ENCODE measurements around the gene RBM33.
"Not testable (repeated sequence)": the region's sequence is repeated elsewhere in the genome, so short reads cannot be mapped to it uniquely, and the experiment has no call there.

The RBM33 gene

DNA sequence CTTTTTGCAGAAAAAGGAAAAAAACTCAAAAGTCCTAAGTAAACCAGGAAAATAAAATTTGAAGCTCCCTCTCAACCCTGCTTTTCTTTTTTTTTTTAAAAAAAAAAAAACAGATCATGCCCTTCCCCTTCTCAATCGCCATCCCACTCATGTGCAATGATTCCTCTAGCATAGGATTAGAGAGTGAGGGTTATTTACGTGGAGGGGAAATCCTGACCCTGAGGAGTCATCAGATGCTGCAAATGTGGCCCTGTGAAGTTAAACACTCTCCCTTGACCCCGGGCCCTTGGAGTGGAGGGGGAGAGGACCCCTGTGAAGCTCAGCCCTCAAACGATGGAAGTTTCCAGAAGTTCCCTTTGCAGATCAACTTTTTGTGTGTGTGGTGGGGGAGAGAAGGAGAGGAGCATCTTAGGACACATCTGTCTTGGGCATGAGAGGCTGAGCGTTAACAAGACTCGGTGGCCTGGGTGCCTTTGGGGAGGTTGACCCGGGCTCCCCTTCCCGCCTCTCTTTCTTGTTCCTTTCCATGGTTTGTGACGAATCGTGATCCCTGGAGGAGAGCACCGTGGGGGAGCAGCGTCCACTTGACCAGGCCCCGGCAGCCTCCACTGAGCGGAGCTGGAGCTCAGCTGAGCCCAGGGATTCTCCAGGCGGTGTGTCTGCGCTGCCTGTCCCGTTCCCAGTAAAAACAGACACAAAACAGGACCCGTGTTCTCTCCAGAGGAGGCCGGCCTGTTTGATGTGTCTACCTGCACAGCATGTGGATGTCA, 169.3 kb downstream of the RBM33 start:
- no peak for DNase-seq (ENCODE audit: low read depth)
- TF ChIP-seq, protein P1, sequence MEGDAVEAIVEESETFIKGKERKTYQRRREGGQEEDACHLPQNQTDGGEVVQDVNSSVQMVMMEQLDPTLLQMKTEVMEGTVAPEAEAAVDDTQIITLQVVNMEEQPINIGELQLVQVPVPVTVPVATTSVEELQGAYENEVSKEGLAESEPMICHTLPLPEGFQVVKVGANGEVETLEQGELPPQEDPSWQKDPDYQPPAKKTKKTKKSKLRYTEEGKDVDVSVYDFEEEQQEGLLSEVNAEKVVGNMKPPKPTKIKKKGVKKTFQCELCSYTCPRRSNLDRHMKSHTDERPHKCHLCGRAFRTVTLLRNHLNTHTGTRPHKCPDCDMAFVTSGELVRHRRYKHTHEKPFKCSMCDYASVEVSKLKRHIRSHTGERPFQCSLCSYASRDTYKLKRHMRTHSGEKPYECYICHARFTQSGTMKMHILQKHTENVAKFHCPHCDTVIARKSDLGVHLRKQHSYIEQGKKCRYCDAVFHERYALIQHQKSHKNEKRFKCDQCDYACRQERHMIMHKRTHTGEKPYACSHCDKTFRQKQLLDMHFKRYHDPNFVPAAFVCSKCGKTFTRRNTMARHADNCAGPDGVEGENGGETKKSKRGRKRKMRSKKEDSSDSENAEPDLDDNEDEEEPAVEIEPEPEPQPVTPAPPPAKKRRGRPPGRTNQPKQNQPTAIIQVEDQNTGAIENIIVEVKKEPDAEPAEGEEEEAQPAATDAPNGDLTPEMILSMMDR (IDR thresholded peaks at IDR 0.05; ENCODE audit: low read depth, low read length, missing control alignments), result no peak
- in situ Hi-C loops (cut with HindIII; ENCODE audit: low sequenced_read_pairs), result no loop called here
- no peak overlapping the region for H3K4me3 ChIP-seq (ENCODE audit: low read depth, low read length)

GRCh38 chr7:155814316-155815276, 170.1 kb downstream of the RBM33 start:
- no peak overlapping the region for H3K4me3 ChIP-seq (ENCODE audit: low read depth, low read length)
- TF ChIP-seq, protein P1 (IDR thresholded peaks at IDR 0.05; ENCODE audit: low read depth, low read length, missing control alignments), result no peak
- no peak for DNase-seq (ENCODE audit: low read depth)
- in situ Hi-C loops (cut with HindIII; ENCODE audit: low sequenced_read_pairs), result no loop called here

GRCh38 chr7:155815332-155816191, 171.1 kb downstream of the RBM33 start:
- in situ Hi-C loops (cut with HindIII; ENCODE audit: low sequenced_read_pairs), result no loop called here
- TF ChIP-seq, protein P1 (IDR thresholded peaks at IDR 0.05; ENCODE audit: low read depth, low read length, missing control alignments), result peak; percentile 75
- DNase-seq (ENCODE audit: low read depth), result peak; percentile 6
- H3K4me3 ChIP-seq (ENCODE audit: low read depth, low read length), result no peak overlapping the region

DNA sequence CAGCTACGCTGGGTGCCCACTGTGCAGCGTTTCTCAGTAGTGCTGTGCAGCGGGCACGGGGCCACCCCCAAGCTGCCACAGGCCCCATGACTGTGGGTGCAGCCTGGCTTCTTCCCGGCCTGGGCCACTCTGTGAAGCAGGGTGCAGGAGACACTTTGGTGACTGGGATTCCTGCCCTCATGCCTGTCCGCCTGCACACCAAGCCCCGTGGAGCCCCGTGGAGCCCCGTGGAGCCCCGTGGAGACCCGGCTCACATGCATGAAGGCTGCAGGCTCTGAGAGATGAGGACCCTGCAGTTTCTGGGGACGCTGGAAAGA, 171.7 kb downstream of the RBM33 start:
- no peak for DNase-seq (ENCODE audit: low read depth)
- in situ Hi-C loops (cut with HindIII; ENCODE audit: low sequenced_read_pairs), result no loop called here
- TF ChIP-seq, protein P1 (IDR thresholded peaks at IDR 0.05; ENCODE audit: low read depth, low read length, missing control alignments), result no peak
- H3K4me3 ChIP-seq (ENCODE audit: low read depth, low read length), result no peak overlapping the region

- no peak overlapping the region for H3K4me3 ChIP-seq (ENCODE audit: low read depth, low read length)
- TF ChIP-seq, protein P1 (IDR thresholded peaks at IDR 0.05; ENCODE audit: low read depth, low read length, missing control alignments), result no peak
- in situ Hi-C loops (cut with HindIII; ENCODE audit: low sequenced_read_pairs), result no loop called here
- DNase-seq (ENCODE audit: low read depth), result no peak
These were observed 172.5 kb downstream of the RBM33 start for GRCh38 chr7:155816996-155817395.

- DNase-seq (ENCODE audit: low read depth); in situ Hi-C loops (cut with HindIII; ENCODE audit: low sequenced_read_pairs); H3K4me3 ChIP-seq (ENCODE audit: low read depth, low read length): not testable (repeated sequence)
These were observed 173.1 kb downstream of the RBM33 start for GRCh38 chr7:155817515-155817914.
